HG03469 (cell line): ENCODE results near the gene ELOVL7.
"Not testable (repeated sequence)": the region's sequence is repeated elsewhere in the genome, so short reads cannot be mapped to it uniquely, and the experiment has no call there.

Experiments used
- ATAC-seq: cut with Tn5 transposase; IDR thresholded peaks from one replicate; pipeline ENCODE4 v1.9.1; 2021; ENCODE audit warnings: mild to moderate bottlenecking, moderate library complexity, moderate number of reproducible peaks; ENCODE audit not compliant: unreplicated experiment

The ELOVL7 gene

GRCh38 chr5:60719329-60719728, 124.7 kb downstream of the ELOVL7 start:
- no peak for ATAC-seq

- no peak for ATAC-seq
Observed at GRCh38 chr5:60718166-60718892, 125.7 kb downstream of the ELOVL7 start.

- not testable (repeated sequence) for ATAC-seq
Observed at GRCh38 chr5:60715201-60715928, 128.7 kb downstream of the ELOVL7 start.

GRCh38 chr5:60712950-60713349, 131.1 kb downstream of the ELOVL7 start:
- no peak for ATAC-seq

DNA sequence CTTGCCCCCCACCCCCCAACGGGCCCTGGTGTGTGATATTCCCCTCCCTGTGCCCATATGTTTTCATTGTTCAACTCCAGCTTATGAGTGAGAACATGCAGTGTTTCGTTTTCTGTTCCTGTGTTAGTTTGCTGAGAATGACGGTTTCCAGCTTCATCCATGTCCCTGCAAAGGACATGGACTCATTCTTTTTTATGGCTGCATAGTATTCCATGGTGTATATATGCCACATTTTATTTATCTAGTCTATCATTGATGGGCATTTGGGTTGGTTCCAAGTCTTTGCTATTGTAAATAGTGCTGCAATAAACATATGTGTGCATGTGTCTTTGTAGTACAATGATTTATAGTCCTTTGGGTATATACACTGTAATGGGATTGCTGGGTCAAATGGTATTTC, 132.2 kb downstream of the ELOVL7 start:
- ATAC-seq: not testable (repeated sequence)

- ATAC-seq: no peak
Observed at GRCh38 chr5:60710362-60710761, 133.7 kb downstream of the ELOVL7 start.

- no peak for ATAC-seq
Observed at GRCh38 chr5:60705144-60705543, 138.9 kb downstream of the ELOVL7 start.

- no peak for ATAC-seq
Observed at GRCh38 chr5:60703944-60704343, 140.1 kb downstream of the ELOVL7 start.
